WTC11 (cell line): ENCODE measurements around the gene PIGP.

Source experiments
- CTCF ChIP-seq: fragments of 200-600 bp; IDR thresholded peaks from 2 replicates; pipeline ENCODE4 v1.8.0; 2022; ENCODE audit warnings: antibody characterized with exemption
- ZNF121 ChIP-seq: sonication (generic); formaldehyde crosslinking; IDR thresholded peaks from 2 replicates; pipeline ENCODE4 v1.8.0; 2023; ENCODE audit warnings: missing genetic modification reagents
- TF ChIP-seq, protein P1 (sequence below): sonication (generic); formaldehyde crosslinking; IDR thresholded peaks from 2 replicates; pipeline ENCODE4 v1.8.1; 2023; ENCODE audit warnings: mild to moderate bottlenecking, missing genetic modification reagents, moderate library complexity
- TF ChIP-seq, protein P2 (sequence below): sonication (generic); formaldehyde crosslinking; IDR thresholded peaks from 2 replicates; pipeline ENCODE4 v1.8.1; 2023; ENCODE audit warnings: mild to moderate bottlenecking, missing genetic modification reagents

- TF ChIP-seq, protein P1, sequence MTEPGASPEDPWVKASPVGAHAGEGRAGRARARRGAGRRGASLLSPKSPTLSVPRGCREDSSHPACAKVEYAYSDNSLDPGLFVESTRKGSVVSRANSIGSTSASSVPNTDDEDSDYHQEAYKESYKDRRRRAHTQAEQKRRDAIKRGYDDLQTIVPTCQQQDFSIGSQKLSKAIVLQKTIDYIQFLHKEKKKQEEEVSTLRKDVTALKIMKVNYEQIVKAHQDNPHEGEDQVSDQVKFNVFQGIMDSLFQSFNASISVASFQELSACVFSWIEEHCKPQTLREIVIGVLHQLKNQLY (CRISPR knock-in tag) = no peak
- no peak for TF ChIP-seq CTCF
- TF ChIP-seq ZNF121 = no peak
- TF ChIP-seq, protein P2, sequence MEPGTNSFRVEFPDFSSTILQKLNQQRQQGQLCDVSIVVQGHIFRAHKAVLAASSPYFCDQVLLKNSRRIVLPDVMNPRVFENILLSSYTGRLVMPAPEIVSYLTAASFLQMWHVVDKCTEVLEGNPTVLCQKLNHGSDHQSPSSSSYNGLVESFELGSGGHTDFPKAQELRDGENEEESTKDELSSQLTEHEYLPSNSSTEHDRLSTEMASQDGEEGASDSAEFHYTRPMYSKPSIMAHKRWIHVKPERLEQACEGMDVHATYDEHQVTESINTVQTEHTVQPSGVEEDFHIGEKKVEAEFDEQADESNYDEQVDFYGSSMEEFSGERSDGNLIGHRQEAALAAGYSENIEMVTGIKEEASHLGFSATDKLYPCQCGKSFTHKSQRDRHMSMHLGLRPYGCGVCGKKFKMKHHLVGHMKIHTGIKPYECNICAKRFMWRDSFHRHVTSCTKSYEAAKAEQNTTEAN = no peak
These were observed 440 bp downstream of the PIGP start for GRCh38 chr21:37072274-37072987.
